ENCODE results near the gene LRP1. TPM values are rescaled to one million over a fixed set of nuclear protein-coding genes. Genes with fewer than 3 reads are reported as not detected.

Gene LRP1
- total and polyA plus RNA-seq, 8 donors, result 12.2 to 89.4 (median 24.1) TPM

DNA sequence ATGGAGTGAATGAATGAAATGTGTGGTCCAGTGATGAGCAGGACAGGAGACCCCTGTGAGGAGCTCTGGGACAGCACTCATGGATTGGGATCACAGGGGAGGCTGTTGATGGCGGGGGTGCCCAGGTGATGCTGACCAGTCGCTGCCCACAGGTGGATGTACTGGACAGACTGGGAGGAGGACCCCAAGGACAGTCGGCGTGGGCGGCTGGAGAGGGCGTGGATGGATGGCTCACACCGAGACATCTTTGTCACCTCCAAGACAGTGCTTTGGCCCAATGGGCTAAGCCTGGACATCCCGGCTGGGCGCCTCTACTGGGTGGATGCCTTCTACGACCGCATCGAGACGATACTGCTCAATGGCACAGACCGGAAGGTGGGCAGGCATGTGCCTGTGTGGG lies 32.5 kb downstream of the LRP1 start:
- TF ChIP-seq, protein P1, sequence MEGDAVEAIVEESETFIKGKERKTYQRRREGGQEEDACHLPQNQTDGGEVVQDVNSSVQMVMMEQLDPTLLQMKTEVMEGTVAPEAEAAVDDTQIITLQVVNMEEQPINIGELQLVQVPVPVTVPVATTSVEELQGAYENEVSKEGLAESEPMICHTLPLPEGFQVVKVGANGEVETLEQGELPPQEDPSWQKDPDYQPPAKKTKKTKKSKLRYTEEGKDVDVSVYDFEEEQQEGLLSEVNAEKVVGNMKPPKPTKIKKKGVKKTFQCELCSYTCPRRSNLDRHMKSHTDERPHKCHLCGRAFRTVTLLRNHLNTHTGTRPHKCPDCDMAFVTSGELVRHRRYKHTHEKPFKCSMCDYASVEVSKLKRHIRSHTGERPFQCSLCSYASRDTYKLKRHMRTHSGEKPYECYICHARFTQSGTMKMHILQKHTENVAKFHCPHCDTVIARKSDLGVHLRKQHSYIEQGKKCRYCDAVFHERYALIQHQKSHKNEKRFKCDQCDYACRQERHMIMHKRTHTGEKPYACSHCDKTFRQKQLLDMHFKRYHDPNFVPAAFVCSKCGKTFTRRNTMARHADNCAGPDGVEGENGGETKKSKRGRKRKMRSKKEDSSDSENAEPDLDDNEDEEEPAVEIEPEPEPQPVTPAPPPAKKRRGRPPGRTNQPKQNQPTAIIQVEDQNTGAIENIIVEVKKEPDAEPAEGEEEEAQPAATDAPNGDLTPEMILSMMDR (IDR thresholded peaks at IDR 0.05), result no peak
- Histone ChIP-seq H3K9me3 (no peaks in the 10 kb centered on the region), H3K27me3 (no peaks in the 10 kb centered on the region), H3K36me3 (no peaks in the 10 kb centered on the region), H3K27ac (no peak overlapping the region), H3K4me3 (no peak overlapping the region), H3K4me1 (no peaks in the 10 kb centered on the region)
- intact Hi-C loops (cut with DNase I), result no loop called here
- WGBS, 2 donors, result 92 to 94% methylated on average over 14 of the region's 14 CpGs
- FAIRE-seq, result no peak
- no peak for ATAC-seq
- peak in 1 of 6 donors; percentile 39 for DNase-seq

DNA sequence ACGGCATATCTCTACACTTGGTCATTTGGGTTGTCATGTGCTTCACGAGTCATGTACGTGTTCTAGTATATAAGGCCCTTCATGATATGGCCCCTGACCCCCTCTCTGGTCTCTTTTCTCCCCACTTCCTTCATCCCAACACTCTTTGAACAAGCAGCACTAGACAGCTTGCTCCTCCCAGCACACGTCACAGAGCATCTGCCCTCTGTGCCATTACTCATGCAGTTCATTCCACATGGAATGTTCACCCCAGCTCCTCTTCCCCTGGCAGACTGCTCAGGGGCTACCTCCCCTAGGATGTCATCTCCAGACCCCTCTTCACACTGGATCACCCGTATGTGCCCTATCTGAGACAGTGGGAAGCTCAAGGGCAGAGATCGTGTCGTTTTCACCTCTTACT lies 33.2 kb downstream of the LRP1 start:
- Histone ChIP-seq H3K27me3 (no peaks in the 10 kb centered on the region), H3K4me3 (no peak overlapping the region), H3K27ac (no peak overlapping the region), H3K36me3 (no peaks in the 10 kb centered on the region), H3K4me1 (no peaks in the 10 kb centered on the region), H3K9me3 (no peaks in the 10 kb centered on the region)
- ATAC-seq (no peak), DNase-seq (peak in 1 of 6 donors; percentile 5), FAIRE-seq (no peak)
- intact Hi-C loops (cut with DNase I), result no loop called here
- TF ChIP-seq, protein P1 (IDR thresholded peaks at IDR 0.05), result no peak
- 81 to 84% methylated on average over 7 of the region's 7 CpGs for WGBS, 2 donors

DNA sequence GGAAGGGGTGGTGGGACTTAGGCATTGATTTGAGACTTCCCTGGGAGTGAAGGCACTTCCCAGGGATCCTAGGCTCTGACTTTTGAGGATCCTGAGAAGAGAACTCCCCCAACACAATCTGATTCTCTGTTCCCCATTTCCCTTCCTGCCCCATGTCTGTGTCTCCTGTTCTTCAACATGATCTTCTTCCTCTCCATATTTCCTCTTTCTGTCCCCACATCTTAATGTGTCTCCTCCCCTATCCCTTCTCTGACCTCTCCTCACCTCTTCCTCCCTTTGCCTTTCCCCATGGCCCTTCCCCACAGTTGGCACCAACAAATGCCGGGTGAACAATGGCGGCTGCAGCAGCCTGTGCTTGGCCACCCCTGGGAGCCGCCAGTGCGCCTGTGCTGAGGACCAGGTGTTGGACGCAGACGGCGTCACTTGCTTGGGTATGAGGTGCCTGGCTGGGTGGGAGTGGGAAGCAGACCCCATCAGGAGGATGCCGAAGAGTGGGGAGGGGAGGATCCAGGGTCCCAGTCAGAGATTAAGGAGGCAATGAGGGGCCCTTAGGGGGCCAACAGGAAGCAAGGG lies 34.4 kb downstream of the LRP1 start:
- intact Hi-C loops (cut with DNase I), result no loop called here
- FAIRE-seq (no peak), ATAC-seq (peak in 1 of 4 donors; percentile 37), DNase-seq (peak in 1 of 6 donors; percentile 30)
- Histone ChIP-seq H3K4me1 (no peaks in the 10 kb centered on the region), H3K9me3 (no peaks in the 10 kb centered on the region), H3K27ac (no peak overlapping the region), H3K4me3 (no peak overlapping the region), H3K36me3 (no peaks in the 10 kb centered on the region), H3K27me3 (no peaks in the 10 kb centered on the region)
- 92 to 97% methylated on average over 8 of the region's 8 CpGs for WGBS, 2 donors
- TF ChIP-seq, protein P1 (IDR thresholded peaks at IDR 0.05), result no peak

DNA sequence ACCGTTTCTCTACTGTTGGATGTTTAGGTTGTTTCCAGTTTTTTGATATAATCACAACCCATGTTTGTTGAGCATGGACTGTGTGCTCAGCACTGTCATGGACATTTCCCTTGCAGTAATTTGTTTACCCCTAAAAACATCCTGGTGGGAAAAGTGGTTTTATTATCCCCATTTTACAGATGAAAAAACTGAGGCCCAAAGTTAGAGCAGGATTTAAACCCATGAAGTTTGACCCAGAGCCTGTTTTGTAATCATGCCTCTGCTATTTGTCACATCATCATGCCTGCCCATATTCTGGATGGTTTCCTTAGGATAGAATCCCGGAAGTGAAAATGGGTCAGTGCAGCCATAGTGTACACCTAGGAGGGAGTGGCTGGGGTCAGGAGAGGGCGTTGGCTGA lies 36.2 kb downstream of the LRP1 start:
- Histone ChIP-seq H3K9me3 (no peaks in the 10 kb centered on the region), H3K27me3 (no peaks in the 10 kb centered on the region), H3K4me1 (no peaks in the 10 kb centered on the region), H3K36me3 (no peaks in the 10 kb centered on the region), H3K4me3 (no peak overlapping the region), H3K27ac (no peak overlapping the region)
- ATAC-seq, result no peak
- TF ChIP-seq, protein P1 (IDR thresholded peaks at IDR 0.05), result no peak
- no peak for FAIRE-seq
- 78 to 87% methylated on average over 3 of the region's 3 CpGs for WGBS, 2 donors
- intact Hi-C loops (cut with DNase I), result no loop called here
- DNase-seq, result no peak

DNA sequence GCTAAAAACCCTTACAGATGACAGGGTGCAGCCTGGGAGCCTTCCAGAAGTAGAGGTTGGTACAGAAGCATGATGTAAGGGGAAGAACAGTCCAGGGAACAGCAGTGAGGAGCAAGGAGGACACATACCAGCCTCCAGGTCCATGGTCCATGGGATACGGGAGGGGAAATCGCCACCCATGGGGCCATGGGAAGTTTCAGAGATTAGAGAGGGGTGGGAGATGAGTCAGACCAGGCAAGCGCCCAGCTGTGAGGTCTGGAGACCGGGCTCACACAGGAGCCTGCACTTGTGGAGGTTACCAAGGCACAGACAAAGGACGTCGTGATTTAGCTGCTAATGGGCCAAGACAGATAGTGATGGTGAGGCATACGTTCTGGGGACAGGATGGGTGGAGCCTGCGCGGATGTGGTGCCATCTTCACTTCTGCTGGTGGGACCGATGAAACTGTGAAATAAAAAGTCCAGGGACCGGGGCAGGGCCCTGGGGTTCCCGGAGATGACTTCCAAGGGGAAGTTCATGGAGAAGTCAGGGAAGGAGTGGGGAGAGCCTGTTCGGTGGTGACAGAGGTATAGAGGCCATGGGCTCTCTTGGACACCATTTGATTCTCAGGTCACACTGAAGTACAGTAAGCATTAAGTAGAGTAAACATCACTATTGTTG lies 36.8 kb downstream of the LRP1 start:
- DNase-seq (no peak), FAIRE-seq (no peak), ATAC-seq (no peak)
- no peaks in the 10 kb centered on the region for H3K36me3 ChIP-seq
- no peaks in the 10 kb centered on the region for H3K27me3 ChIP-seq
- TF ChIP-seq, protein P1 (IDR thresholded peaks at IDR 0.05), result no peak
- intact Hi-C loops (cut with DNase I), result loop anchor here in 1 of 3 donors (5.0 kb wide), 1 partner anchor 33 kb away; no protein-coding TSS in a partner anchor
- 82 to 87% methylated on average over 13 of the region's 13 CpGs for WGBS, 2 donors
- no peaks in the 10 kb centered on the region for H3K4me1 ChIP-seq
- no peak overlapping the region for H3K4me3 ChIP-seq
- no peaks in the 10 kb centered on the region for H3K9me3 ChIP-seq
- H3K27ac ChIP-seq, result no peak overlapping the region

Measured in pancreas (tissue), 10 donors.